RKO (cell line): ENCODE data around the gene ANO6.
A peak's percentile ranks its signal among the peaks of the same experiment; 100 is the strongest.

Experiments used
- DNase-seq: peaks from one replicate; pipeline ENCODE4 v3.0.0-alpha.2; 2016; ENCODE audit warnings: low spot score

ANO6 gene

DNA sequence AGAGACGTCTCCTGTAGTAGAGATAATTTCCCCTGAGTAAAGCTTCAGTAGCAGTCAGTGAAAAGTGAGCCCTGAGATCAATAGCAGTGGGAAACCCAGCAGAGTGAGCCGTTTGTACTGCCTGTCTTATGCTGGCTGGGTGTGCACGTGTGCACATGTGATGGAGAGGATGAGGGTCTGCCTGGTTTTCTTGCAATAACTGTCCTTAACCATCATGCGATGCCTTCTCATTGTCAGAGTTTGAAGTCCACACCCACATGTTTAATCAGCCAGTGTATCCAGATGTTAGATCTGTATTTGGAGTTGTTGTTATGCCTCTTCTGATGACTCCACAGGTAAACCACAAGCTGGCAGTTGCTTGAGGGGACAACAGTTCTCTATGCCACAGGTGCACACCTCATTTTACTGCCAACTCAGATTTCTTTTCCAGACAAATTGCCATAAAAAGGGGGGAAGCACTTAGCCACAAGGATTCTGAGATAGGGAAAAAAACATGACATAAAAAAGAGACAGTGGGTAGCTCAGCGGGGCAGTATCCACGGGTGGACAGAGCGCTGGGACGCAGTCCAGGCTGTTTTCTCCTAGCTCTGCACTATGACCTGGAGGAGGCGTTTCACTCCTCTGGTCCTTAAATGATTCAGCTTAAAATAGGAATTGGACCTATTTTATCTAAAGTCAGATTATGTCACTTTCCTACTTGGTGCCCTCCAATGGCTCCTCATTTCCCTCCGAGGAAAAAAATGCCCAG is 192.3 kb downstream of the ANO6 start:
- DNase-seq = no peak

DNA sequence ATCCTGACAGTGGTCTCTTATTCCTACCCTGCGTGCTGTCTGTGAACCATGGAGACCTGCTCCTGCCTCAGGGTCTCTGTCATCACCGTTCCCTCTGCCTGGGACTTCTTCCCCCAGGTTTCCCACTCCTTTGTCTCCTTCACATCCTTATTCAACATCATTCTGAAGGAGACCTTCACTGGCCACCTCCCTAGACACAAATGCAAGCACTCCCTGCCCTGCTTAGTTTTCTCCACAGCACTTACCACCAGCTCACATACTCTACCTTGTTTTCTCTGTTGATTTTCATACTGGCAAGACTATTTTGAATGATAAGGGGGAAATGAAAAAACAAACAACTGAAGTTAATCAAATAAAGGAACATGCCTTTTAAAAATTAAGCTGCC is 192.8 kb downstream of the ANO6 start:
- no peak for DNase-seq

DNA sequence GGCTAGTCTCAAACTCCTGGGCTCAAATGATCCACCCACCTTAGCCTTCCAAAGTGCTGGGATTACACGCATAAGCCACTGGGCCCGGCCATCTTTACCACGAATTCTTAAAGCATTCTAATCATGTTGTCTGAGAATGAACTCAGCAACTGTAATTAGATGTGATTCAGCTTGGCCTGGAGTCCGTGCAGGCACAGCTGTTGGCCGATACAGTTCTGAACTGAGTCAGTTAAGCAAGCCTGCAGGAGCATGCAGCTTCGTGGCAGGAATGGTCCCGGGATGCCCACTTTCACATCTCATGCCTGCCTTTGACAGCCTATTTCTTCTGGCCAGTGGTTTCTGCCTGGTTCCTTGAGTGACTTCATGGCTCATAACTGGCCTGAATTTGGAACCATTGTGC is 194.1 kb downstream of the ANO6 start:
- no peak for DNase-seq

DNA sequence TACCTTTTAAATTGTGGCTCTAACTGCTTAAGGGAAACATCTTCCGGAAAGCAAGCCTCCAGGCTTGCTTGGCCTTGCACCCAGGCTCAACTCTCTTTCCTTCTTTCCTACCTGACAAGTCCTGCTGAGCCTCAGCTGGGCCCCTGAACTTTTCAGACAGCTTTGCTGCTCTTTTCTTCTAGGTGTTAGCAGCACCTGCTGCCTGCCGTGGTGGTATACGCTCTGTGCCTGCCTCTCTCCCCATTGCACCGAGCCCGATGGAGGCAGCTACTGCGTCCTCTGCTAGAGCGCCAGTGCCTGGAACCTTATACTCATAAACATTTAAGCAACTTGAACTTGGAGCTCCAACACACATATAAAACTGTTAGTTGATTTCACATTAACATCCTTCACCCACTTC is 195.7 kb downstream of the ANO6 start:
- DNase-seq = no peak

DNA sequence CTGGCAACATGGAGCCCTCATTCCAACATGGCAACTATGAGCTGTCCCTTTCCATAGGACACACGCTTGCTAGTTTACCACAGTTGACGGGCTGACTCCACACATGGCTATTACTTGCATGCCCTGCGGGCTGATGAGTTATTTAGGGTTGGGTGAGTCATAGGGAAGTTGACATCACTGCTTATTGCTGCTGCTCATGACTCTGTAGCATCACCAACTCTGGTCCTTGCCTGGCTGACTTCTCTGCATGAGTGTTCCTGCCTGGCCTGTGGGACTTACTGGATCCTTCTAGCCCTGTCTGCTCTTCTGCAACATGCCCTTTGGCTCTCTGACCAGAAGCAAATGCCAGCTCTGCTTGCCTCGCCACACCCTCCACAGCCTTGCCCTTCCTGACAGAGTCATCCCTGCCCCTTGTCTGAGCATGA is 199.5 kb downstream of the ANO6 start:
- DNase-seq = peak; percentile 100

DNA sequence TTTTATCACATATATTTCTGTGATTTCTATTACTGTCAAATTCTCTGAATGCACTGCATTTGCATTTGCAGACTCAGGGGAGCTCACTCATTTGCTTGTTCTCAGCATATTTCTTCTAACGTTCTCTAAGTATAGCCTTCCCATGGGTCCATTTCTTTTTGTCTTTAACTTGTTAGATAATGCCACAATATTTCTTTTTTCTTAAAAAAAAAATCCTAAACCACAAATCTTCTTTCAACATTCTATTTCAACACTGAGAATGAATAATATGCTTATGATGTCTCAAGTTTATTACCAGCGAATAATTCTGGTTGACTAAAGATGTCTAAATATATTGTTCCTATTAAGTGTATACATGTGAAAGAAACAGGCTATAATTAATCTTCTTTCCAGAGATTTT is 200.2 kb downstream of the ANO6 start:
- DNase-seq = no peak

DNA sequence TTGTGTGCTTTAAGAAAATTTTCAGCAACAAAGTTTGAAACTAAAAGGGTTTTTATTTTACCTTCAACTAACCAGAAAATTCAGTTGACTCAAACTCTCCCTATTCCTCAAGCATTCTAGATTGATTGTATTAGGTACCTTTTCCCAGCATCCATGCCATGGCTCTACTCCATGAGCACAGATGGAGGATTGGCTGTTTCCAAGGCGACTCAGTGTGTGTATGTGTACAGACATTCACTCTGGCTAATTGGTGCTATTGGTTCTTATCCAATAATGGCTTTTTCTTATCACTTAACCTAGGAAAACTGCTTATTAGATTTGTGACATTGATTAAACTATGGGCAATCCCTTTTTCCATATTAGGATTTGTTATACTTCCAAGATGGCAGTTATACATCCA is 202.6 kb downstream of the ANO6 start:
- DNase-seq = no peak

DNA sequence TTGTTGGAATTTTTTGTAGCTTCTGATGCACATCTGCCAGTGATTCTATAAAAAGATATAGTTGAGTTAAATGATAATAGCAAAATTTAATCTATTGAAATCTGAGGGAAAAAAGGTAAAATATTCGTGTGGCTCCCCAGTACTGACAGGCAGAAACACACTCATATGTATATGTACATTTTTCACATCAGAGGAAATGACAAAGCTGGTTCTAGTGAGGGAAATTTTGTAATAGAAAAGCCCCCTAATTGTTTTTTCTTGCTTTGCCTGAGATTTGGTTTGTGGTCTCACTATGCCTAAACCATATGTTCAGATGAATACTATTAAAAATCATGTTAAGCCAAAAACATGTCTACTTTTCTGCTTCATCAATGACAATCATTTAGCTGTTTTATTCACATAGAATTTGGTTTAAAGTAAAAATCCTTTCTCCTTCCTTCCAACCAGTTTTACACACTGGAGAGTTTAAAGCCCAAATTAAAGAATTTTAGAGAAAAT is 203.5 kb downstream of the ANO6 start:
- no peak for DNase-seq

DNA sequence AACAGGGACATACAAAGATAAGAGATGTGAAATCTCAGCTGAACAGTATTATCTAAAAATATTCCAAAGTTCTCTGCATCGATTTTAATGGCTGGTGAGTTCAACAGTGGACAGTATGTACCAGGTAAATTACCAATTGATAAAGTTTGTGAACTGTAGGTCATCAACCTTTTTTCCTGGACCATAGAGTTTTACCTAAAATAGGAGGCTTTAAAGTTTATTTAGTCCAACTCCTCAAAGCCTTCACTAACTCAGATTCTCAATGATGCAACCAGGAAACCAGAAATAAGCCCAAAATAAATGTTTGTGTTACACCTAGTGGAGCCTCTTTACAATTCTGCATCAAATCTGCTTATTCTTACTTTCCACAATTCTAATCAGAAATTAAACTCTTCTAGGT is 205.8 kb downstream of the ANO6 start:
- no peak for DNase-seq

DNA sequence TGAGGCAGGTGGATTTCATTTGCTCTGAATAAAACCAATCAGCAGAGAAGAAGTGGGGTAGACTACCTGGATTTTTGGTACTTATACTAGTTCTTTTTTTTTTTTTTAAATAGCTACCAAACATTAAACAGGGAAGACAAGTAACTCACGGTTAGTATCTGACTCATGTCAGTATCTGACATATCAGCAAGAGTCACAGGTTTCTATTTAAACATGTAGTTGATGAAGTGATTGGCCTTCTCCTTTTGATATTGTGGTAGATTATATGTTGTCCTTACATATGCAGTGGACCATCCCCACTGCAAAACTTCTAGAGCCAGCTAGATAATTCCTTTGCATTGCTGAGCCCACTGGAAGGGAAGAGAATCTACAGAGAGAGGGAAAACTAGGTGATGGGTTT is 208.0 kb downstream of the ANO6 start:
- no peak for DNase-seq

DNA sequence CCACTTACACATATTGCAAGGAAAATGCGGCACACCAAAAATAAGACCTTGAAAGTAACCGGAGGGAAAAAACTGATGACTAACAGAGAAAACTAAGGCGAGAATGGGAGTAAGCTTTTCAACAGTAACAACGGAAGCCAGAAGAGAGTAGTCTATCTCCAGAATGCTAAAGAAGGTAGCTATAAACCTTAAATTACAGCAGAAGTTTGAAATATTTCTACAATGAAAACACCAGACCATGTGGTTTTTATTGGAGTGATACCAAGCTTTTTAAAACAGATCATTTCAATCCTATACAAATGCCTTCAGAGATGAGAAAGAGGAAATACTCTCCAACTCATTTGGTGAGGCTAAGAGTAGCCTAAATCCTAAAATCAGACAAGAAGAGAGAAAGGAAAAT is 209.5 kb downstream of the ANO6 start:
- DNase-seq = no peak

DNA sequence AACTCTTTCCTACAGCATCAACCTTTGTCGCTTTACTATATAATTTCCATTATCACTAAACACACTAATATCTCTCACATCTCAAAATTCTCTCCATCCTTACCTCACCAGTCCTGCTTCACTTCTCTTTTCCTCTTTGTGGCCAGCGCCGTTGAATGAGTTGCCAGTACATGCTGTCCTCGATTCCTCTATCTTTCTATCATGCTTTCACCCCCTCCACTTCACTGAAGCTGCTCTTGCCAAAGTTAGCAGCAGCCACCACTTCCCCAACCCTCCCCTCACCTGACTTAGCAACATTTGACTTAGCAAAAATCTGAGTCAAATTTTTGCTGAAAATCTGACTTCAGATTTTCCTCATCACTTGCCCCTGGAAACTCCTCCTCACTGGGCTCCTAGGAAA is 210.4 kb downstream of the ANO6 start:
- DNase-seq = no peak

DNA sequence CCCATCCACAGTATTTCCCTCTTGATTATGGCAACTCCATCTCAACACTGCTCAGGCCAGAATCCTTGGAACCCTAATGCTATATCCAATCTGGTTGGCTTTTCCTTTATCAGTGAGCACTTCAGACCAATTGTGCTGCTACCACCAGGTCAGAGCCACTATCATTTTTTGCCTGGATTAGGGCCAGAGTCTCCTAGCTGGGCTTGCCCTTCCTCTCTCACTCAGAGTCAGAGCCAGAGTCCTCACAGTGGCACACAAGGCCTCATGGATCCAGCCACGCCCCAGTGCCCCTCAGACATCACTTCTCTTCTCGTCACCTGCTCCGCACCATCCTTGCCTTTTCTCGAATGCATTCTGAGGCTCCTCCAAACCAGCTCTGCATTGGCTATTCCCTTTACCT is 211.1 kb downstream of the ANO6 start:
- no peak for DNase-seq

DNA sequence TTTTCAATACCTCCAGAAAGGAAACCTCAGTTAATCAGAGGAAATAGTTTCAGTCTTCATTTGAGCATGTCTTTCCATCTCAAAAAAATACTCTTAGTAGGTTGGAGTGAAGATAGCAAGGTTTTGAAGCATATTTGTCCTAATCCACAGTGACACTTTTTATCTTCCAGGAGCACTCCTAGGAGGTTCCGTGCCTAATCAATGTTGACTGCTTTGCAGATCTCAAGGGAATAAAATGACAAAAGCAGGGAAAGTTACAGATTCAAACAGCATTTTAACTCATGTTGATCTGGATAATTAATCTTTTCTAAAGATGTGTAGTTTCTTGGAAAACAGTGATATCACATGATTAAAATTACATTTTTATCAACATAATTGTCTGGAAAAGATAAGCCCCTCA is 213.9 kb downstream of the ANO6 start:
- DNase-seq = no peak

DNA sequence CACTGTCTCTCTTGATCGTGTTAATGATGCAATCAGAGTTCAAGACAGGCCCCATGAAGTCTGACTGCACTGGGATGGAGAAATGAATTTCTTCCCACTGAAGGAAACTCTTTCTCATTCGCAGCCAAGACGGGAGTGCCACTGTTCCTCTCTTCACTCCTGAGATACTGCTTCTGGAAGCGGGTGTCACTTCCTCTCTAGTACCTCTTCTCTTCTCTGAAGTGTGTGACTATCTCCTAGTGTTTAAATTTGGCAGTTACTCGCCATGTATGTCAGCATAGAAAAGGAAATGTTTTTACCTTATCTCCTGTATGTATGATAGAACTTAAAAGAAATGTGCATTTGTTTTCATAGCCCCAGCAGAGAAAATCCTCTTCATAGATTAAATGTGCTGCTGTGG is 215.2 kb downstream of the ANO6 start:
- DNase-seq = no peak

DNA sequence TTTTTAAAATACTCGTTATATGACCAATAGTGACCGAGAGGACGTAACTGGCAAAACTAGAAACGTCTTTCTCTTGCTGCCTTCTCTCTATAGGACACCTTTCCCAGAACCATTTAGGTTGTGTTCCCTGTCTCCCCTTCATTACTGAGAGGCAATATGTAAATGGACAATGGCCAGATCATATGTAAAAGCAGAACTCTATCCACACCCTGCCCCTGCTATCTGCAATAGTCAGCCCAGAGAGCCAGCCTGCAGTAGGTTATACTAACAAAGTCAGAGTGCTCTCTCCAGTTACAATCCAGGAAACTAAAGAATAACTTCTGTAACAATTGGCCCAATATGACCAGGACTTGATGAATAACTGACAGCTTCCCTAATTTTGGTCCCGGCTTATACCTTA is 216.8 kb downstream of the ANO6 start:
- DNase-seq = no peak

DNA sequence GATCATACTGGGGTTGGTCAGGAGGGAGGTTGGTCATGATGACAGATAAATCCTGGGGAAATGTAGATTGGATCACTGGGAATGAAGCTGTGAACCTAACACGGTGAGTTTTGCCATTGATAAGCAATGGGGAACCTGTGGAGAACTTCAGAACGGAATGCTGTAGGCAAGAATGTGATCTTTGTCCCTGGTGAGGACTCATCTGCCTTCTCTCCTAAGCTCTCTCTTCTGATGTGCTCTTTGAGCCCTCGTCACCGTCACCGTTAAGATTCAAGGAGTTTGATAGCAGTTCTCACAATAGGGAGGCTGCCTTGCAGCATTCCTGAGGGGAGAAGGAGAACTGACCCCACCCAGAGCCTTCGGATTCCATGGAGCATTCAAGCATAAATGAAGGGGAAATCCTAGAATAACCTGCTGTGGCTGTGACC is 217.6 kb downstream of the ANO6 start:
- no peak for DNase-seq

DNA sequence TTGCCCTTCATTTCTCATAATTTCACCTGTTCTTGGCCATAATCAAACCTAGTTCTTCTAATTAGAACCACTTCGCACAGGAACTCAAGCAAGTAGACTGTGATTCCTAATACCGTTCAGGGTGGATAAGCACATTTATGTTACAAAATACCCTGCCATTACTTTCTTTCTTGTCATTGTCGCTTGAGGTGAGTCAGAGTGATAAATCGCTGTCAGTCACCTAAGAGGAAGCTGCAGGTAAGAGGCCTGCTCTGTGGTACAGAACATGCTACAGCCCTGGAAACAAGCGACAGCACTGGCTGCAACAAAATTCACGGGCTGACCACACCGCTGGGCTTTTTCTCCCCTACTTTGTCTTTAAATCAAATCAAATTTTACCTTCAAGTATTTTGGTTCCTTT is 218.2 kb downstream of the ANO6 start:
- no peak for DNase-seq

DNA sequence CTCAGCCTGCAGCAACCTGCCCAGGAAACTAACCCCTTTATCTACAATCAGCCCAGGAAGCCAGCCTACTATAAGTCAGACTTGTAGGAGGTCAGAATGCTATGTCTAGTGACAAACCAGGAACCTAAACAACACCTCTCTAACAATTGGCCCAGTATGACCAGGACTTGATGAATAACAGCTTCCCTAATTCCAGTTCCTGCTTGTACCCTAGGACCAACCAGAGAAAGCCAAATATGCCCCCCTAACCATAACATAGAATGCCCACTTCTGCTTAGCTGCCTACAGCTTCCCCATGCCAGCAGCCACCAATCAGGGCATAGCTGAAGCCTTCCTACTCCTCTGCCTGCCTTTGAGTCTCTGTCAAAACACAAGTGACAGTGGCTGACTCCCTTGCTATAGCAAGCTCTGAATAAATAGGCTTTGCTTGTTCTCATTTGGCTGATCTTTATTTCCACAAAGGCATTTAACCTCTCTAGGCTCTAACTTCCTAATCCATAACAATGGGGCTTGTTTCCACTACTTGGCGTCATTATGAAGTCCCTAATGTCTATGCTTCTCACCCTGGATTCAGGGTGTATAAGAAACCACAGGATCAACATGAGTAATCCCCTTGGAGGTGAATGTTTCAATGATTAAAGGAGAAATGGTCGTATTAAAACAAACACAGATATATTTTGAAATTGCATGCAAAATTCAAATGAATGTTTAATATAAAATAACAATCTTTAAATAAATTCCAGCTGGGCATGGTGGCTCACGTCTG is 220.2 kb downstream of the ANO6 start:
- no peak for DNase-seq

DNA sequence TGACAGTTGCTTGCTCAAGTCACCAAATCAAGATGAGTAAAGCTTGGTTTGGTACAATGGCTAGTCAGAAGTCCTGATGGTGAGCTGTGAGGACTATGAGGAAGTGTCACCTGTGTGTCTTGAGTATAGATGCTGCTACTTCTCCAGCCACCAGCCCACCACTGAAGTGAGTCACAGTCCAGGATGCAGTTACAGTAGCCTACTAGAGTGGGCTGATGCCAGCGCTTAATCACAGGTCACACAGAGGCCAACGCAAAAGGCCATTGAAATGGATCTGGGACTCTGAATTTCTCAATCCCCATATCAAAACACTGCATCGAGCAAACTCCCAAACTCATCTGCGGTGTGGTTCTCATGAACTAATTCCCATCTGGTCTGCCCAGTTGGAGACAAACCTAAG is 223.1 kb downstream of the ANO6 start:
- DNase-seq = peak; percentile 41

DNA sequence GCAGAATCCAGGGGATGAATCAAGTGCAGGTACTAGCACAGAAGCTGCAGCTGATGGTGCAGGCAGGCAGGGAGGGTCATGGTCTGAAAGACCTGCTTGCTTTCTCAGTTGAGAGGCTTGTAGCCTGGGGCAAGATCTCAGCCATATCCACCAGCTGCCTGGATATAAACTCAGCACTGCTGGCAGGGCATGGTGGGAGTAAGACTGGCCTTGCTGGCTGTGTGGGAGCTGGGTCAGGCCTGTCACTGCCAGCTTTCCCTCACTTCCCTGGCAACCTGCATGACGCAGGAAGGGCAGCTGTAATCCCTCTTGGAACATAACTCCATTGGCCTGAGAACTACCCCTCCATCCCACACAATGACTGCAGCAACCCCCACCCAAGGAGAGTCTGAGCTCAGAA is 230.1 kb downstream of the ANO6 start:
- DNase-seq = no peak

DNA sequence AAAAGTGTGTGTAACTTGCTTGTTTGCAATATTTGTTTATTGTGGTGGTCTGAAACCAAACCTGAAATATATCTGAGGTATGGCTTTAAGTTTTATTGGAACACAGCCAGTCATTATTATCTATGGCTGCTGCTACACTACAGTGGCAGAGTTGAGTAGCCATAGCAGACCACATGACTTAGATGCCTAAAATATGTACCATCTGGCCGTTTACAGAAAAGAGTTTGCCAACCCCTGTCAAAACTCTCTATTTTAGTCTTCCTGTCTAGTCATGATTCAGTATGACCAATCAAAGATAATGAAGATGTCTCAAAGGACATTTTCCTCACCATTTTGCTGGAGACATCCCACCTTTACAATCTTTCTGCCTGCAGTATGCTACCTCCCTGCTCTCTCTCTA is 242.3 kb downstream of the ANO6 start:
- DNase-seq = no peak
